Stimulated activated CD4-positive, alpha-beta T cell treated with anti-CD3 and anti-CD28 coated beads, Interleukin-1b, Interleukin-23, amount 100 ng/mL, for 24 hours (primary cell): ENCODE data around the gene FUT6.
"Not testable (repeated sequence)": the region's sequence is repeated elsewhere in the genome, so short reads cannot be mapped to it uniquely, and the experiment has no call there.

Experiments
- DNase-seq, 4 experiments: peaks; one replicate each; pipeline ENCODE4 v3.0.0-alpha.2; 2020; ENCODE audit warnings: low read depth in 4 of 4, low spot score in 1 of 4

FUT6 gene

GRCh38 chr19:5787409-5788182, 51.9 kb downstream of the FUT6 start:
- DNase-seq = no peak

GRCh38 chr19:5786593-5787408, 52.7 kb downstream of the FUT6 start:
- DNase-seq = no peak

GRCh38 chr19:5785423-5785822, 54.1 kb downstream of the FUT6 start:
- DNase-seq = no peak

GRCh38 chr19:5784581-5785147, 54.8 kb downstream of the FUT6 start, which contains the start of gene PRR22:
TSS of gene PRR22 (minus strand) at chr19:5784746. CDS start at chr19:5784660, 86 bp downstream.
- DNase-seq = no peak

- no peak for DNase-seq
Observed at GRCh38 chr19:5782945-5783919, 56.3 kb downstream of the FUT6 start.

- no peak for DNase-seq
Observed at GRCh38 chr19:5782322-5782721, 57.2 kb downstream of the FUT6 start.

- not testable (repeated sequence) for DNase-seq
Observed at GRCh38 chr19:5780916-5781315, 58.6 kb downstream of the FUT6 start.
